Panc1 (cell line): ENCODE data around the gene PPP1R27. TPM values are rescaled to one million over a fixed set of nuclear protein-coding genes. Genes with fewer than 3 reads are reported as not detected.

ENCODE experiments used
- ATAC-seq: fragments of 200-7000 bp; cut with Tn5 transposase; 2 replicates; pipeline ENCODE4 v1.9.1; 2020; ENCODE audit warnings: mild to moderate bottlenecking, moderate library complexity
- BruUV-seq: library from RNA; stranded (reverse); fragments of 400-500 nt; replicated peaks from 2 replicates; lab custom pipeline; 2021; lab: Mats Ljungman, UMichigan
- CTCF ChIA-PET: fragments of 300-600 bp; sonication (Branson Sonifier 250); formaldehyde crosslinking; loops from one replicate; lab custom pipeline; 2022; ENCODE audit warnings: antibody characterized with exemption; lab: Charles Lee
- POLR2A ChIA-PET: fragments of 300-600 bp; sonication (Branson Sonifier 250); formaldehyde crosslinking; loops from one replicate; lab custom pipeline; 2022; ENCODE audit warnings: antibody characterized with exemption; lab: Charles Lee
- DNase-seq: peaks from one replicate; pipeline ENCODE4 v3.0.0-alpha.2; 2010; ENCODE audit warnings: low read depth, low spot score
- H3K27ac ChIP-seq: 2 replicates; pipeline ENCODE4 v1.5.1; 2011; ENCODE audit warnings: mild to moderate bottlenecking, low read length, inconsistent platforms
- H3K27me3 ChIP-seq: fragments of 200-500 bp; sonication (Bioruptor generic); 2 replicates; pipeline ENCODE4 v1.6.0; 2014; ENCODE audit warnings: low read length, inconsistent platforms; ENCODE audit not compliant: control insufficient read depth, insufficient read depth
- H3K36me3 ChIP-seq: fragments of 200-500 bp; sonication (Bioruptor generic); 2 replicates; pipeline ENCODE4 v1.5.1; 2014; ENCODE audit warnings: inconsistent platforms, mild to moderate bottlenecking, low read length, moderate library complexity; ENCODE audit not compliant: control insufficient read depth, insufficient read depth
- H3K4me1 ChIP-seq: 2 replicates; pipeline ENCODE4 v1.5.1; 2011; ENCODE audit warnings: inconsistent platforms, mild to moderate bottlenecking, low read length, moderate library complexity; ENCODE audit not compliant: control insufficient read depth, insufficient read depth
- H3K4me3 ChIP-seq, 2 experiments: 2 replicates each; pipeline ENCODE4 v1.5.1; 2011 to 2012; ENCODE audit warnings: low read depth in 2 of 2, low read length in 2 of 2, mild to moderate bottlenecking in 2 of 2, inconsistent platforms in 1 of 2, moderate library complexity in 1 of 2
- H3K9me3 ChIP-seq: fragments of 200-500 bp; sonication (Bioruptor generic); 2 replicates; pipeline ENCODE4 v1.5.1; 2014; ENCODE audit warnings: low read depth, mild to moderate bottlenecking, inconsistent platforms, low read length, moderate library complexity; ENCODE audit not compliant: control insufficient read depth, insufficient read depth
- CTCF ChIP-seq: fragments of 450-650 bp; IDR thresholded peaks from 2 replicates; pipeline ENCODE4 v1.5.1; 2017; ENCODE audit warnings: mild to moderate bottlenecking
- POLR2AphosphoS5 ChIP-seq: IDR thresholded peaks from 2 replicates; pipeline ENCODE4 v1.6.1; 2012; ENCODE audit warnings: mild to moderate bottlenecking, low read depth, low read length, moderate library complexity
- REST ChIP-seq, 2 experiments: IDR thresholded peaks; 2 replicates each; pipeline ENCODE4 v1.6.1; 2011 to 2012; ENCODE audit warnings: low read depth in 2 of 2, control low read depth in 1 of 2, low read length in 1 of 2, mild to moderate bottlenecking in 1 of 2, moderate library complexity in 1 of 2; ENCODE audit not compliant: insufficient read depth in 1 of 2
- SIN3A ChIP-seq: IDR thresholded peaks from 2 replicates; pipeline ENCODE4 v1.6.1; 2012; ENCODE audit warnings: low read depth, mild to moderate bottlenecking, low read length, moderate library complexity, borderline replicate concordance; ENCODE audit not compliant: insufficient read depth
- TCF7L2 ChIP-seq: IDR thresholded peaks from 2 replicates; pipeline ENCODE4 v1.6.1; 2011; ENCODE audit warnings: mild to moderate bottlenecking, low read depth, low read length, inconsistent platforms
- in situ Hi-C: cut with HindIII; loops from 2 replicates; pipeline ENCODE4 v1.10.0; 2016; ENCODE audit warnings: low sequenced_read_pairs, low pct_unique_long_range_greater_than_20kb
- intact Hi-C: fragments of 100-400 bp; cut with micrococcal nuclease; formaldehyde crosslinking; loops from one replicate; pipeline ENCODE4 v1.10.0; 2022; ENCODE audit not compliant: unreplicated experiment
- total RNA-seq: library from RNA; stranded (reverse); gene quantifications from one replicate; pipeline ENCODE4 v1.2.1, GENCODE V29; 2021; ENCODE audit not compliant: unreplicated experiment

The PPP1R27 gene
- total RNA-seq, 1 experiment from 2014 or later: not detected

GRCh38 chr17:81879121-81879520, 44.3 kb upstream of the PPP1R27 start:
- H3K4me1 ChIP-seq: no peaks in the 10 kb centered on the region
- no peaks in the 10 kb centered on the region for H3K9me3 ChIP-seq
- DNase-seq (no peak), ATAC-seq (no peak; the same call in 1 of the 2 replicates)
- ChIA-PET POLR2A (no interaction called here), CTCF (no interaction called here)
- in situ Hi-C loops: no loop called here
- BruUV-seq: no TSS peak
- no peak for TF ChIP-seq TCF7L2
- no peak for TF ChIP-seq CTCF
- no peak for TF ChIP-seq SIN3A
- no peak for TF ChIP-seq REST (IDR thresholded peaks at IDR 0.05; ENCODE audit: insufficient read depth in 1 of 2, low read depth in 2 of 2, low read length in 1 of 2)
- no peaks in the 10 kb centered on the region for H3K27me3 ChIP-seq
- H3K4me3 ChIP-seq: no peak overlapping the region
- H3K36me3 ChIP-seq: peaks cover 9% of the 10 kb centered on the region
- H3K27ac ChIP-seq: no peak overlapping the region
- intact Hi-C loops: no loop called here

GRCh38 chr17:81878294-81878693, 43.4 kb upstream of the PPP1R27 start:
- no peak for TF ChIP-seq CTCF
- TF ChIP-seq TCF7L2: no peak
- TF ChIP-seq REST (IDR thresholded peaks at IDR 0.05; ENCODE audit: insufficient read depth in 1 of 2, low read depth in 2 of 2, low read length in 1 of 2): no peak
- no peak for TF ChIP-seq POLR2AphosphoS5
- no peak for TF ChIP-seq SIN3A
- in situ Hi-C loops (no loop called here), intact Hi-C loops (no loop called here)
- no peak for ATAC-seq
- no peak for DNase-seq
- no peak overlapping the region for H3K4me3 ChIP-seq
- H3K27ac ChIP-seq: no peak overlapping the region
- no peaks in the 10 kb centered on the region for H3K4me1 ChIP-seq
- H3K27me3 ChIP-seq: no peaks in the 10 kb centered on the region
- peaks cover 9% of the 10 kb centered on the region for H3K36me3 ChIP-seq
- no TSS peak for BruUV-seq
- ChIA-PET CTCF (no interaction called here), POLR2A (no interaction called here)
- no peaks in the 10 kb centered on the region for H3K9me3 ChIP-seq
